DMS 273 treated with DMSO at 0.1 percent for 48 hours (cell line): ENCODE results near the gene TOR4A.

Experiments
- DNase-seq: peaks from one replicate; lab custom pipeline; 2025; lab: John Stamatoyannopoulos, UW

The TOR4A gene

GRCh38 chr9:137272241-137273094, 5.1 kb upstream of the TOR4A start:
- DNase-seq = no peak

- DNase-seq = no peak
Observed at GRCh38 chr9:137273095-137273490, 4.4 kb upstream of the TOR4A start.

DNA sequence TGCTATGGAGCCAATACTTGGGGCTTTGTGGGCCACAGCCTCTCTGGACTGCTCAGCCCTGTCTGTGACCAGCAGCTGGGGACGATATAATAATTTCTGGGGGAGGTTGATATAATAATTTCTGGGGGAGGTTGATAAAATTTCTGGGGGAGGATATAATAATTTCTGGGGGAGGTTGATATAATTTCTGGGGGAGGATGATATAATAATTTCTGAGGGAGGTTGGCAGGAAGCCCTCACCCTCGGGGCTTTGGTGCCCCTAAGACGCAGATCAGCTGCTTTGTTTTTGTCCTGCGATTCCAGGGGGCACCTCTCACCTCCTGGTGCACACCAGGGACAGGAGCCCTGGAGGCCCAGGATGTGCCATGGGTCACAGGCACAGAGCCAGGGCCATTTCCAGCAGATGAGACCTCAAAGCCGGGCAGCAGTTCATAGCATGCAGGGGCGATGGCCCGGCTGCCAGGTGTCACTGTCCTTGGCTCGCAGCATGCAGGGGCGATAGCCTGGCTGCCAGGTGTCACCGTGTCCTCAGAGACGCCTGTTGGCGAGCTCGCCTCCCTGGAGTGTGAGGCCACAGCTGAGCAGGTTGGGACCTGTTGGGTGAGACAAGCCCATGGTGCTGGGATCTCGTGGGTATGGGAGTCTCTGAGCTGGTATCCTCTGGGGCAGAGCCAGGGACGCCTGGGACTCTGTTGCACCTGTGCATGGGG, 3.8 kb upstream of the TOR4A start:
- no peak for DNase-seq

DNA sequence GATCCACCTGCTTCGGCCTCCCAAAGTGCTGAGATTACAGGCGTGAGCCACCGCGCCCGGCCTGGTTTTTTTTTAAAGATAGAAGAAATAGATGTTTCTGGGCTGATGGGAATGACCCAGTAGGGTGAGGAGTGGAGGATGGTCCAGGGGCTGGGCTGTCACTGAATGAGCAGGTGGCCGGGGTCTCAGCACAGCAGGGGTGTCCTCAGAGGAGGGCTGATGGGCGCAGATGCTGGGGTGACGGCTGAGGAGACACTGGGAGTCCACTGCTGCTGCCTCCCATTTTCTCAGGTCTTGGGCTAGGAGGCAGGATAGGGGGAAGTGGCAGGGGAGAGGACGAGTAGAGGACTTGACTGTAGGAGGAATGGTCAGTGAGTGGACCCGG, 2.3 kb upstream of the TOR4A start:
- no peak for DNase-seq

DNA sequence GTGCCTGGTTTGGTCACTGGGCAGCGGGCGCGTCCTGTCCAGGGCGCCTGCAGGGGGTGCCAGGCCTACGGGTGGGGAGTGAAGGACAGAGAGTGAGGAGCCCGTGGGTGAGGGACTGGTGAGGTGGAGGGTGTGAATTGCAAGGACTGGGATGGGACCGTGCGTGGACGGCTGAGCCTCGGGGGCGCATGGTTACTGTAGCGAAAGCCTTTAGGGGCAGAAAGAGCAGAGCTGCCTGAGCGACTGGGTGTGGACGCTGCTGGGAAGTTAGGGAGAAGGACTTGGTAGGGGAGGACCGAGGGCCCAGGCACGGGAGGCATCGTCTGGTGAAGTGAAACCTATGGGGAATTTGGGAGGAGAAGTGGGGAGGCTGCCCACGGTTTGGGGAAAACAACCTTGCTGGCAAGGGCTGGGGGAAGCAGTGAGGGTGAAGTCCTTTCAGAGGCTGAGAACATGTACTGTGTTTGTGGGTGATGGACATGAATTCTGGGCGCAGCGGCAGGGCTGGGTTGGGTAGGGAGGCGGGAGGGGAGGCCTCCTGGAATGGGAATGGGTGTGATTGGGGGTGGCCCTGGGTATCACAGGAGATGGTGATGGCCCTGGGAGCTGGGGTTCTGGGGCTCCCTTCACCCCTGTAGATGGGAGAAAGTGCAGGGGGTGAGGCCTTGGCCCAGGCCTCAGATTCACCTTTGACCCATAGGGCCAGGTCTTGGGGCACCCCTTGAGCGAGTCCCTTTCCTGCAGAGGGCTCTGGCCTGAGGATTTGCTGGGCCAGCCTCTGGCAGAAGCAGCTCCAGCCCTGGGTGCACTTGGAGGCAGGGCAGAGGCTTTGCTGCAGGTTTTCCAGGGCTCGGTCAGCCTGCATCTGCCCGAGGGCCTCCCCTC, 1.7 kb upstream of the TOR4A start:
- DNase-seq = no peak

DNA sequence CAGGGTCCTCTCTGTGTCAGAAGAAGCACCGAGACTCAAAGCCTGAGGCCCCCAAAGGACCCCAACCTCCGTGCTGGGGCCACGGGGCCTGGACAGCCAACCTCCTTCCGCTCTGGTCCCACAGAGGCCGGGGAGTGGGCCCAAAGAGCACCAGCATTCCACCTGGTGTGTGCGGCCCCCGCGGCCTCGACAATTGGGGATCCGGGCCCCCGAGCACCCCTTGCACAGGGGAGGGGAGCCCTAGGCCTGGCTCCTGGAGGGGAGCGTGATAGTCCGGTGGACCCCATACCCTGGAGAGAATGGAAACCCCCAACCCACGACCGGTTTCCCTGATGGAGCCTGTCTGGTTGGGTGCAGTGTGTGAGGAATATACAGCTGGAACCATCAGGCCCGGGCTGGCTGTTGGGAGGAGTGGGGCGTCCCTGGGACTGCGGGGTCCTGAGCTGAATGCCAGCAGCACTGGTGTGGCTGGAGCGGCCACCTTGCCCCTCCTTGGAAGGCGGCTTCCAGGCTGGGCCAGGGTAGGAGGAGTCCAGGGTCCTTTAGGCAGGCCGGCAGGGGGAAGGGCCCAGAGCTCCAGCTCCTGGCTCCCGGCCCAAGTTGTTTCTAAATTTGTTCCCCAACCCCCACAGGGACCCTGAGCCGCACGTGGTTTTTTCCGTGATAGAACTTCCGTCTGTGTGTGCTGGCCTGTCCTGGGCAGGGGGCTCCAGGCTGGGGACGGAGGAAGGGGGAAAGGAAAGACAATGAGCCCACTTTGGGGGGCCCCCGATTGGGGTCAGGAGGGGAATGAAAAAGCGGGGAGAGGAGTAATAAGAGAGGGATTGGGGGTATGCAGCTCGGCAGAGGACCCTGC, 825 bp upstream of the TOR4A start:
- DNase-seq = no peak

- DNase-seq = no peak
Observed at GRCh38 chr9:137278061-137278701, 655 bp downstream of the TOR4A start.

DNA sequence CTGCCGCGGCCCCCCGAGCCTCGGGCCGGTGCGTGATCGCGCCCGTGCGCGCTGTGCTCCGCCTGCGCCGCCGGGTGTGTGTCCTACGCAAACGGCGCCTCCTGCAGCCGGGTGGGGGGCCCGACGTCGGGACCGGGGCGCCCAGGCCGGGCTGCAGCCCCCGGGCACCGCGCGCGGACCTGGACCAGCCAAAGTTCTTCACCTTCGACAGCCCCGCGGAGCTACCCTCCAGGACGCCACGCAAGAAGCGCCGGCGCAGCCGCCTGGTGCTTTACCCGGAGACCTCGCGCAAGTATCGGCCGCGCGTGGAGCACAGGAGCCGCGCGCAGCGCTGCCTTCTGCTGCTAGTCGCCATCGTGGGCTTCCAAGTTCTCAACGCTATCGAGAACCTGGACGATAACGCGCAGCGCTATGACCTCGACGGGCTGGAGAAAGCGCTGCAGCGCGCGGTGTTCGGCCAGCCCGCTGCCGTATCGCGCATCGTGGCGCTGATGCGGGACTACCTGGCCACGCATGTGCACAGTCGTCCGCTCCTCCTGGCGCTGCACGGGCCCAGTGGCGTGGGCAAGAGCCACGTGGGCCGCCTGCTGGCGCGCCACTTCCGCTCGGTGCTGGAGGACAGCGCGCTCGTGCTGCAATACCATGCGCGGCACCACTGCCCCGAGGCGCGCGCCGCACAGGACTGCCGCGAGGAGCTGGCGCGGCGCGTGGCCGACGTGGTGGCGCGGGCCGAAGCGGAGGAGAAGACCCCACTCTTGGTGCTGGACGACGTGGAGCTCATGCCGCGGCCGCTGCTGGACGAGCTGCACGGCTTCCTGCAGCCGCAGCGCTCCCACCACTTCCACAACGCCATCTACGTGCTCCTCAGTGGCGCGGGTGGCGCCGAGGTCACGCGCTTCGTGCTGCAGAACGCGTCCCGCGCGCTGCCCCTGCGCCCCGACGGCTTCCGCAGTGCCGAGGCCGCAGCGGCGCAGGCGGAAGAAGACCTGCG, 1.5 kb downstream of the TOR4A start:
- DNase-seq = no peak

GRCh38 chr9:137279741-137280473, 2.4 kb downstream of the TOR4A start:
- no peak for DNase-seq

DNA sequence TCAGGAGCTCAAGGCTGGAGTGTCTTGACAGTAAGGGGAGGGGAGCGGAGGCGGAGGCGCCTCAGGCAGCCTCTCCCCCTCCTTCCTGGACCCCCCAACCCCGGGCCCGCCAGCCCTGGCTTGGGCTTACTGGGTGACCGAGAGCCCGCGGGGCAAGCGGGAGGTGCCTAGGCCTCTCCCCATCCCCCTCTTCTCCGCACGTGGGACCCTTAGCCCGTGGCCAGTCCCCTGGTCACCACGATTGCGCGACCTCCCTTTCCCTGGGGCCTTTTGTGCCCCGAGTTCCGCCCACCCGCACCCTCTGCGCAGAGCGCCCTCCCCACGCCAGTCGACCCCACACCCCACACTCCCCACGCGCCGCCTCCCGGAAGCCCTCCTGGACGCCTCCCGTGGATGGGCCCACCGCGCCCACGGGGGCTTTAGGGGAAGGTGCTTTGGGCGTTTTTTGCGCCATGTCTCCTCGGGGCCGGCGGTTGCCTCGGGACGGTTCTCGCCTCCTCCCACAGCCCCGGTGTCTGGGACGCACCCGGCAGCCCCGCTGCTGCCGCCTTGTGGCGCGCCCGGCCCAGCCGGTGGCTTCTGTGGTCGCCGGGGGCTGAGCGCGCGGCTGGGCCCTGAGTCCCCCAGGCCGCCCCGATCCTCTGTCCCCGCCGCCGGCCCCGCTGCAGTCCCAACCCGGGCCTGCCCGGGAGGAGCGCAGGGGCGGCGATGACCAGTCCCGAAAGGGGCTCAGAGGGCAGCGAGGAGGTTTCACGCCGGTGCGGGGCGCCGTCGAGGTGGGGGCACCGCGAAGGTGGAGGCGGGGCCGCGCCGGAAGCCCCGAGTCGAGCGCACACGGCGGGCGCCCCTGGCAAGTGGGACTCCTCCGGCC, 3.2 kb downstream of the TOR4A start:
- no peak for DNase-seq

GRCh38 chr9:137281345-137282116, 4.0 kb downstream of the TOR4A start:
- no peak for DNase-seq

DNA sequence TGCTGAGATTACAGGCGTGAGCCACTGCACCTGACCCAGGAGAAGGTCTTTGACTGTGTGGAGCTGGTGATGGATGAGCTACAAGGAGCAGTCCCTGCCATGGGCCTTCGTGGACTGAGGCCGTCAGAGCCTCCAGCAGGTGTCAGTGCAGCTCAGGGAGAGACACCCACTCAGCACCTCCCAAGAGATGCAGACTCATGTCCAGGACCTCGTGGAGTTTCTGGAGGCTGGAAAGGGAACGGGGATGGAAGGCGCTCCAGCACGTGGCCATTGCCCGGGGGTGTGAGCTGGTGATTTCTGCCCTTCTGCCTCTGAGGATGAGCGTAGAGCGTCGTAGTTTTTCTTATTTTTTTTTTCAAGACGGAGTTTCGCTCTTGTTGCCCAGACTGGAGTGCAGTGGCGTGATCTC, 9.5 kb downstream of the TOR4A start:
- no peak for DNase-seq

- DNase-seq = no peak
Observed at GRCh38 chr9:137293094-137293481, 15.6 kb downstream of the TOR4A start.

DNA sequence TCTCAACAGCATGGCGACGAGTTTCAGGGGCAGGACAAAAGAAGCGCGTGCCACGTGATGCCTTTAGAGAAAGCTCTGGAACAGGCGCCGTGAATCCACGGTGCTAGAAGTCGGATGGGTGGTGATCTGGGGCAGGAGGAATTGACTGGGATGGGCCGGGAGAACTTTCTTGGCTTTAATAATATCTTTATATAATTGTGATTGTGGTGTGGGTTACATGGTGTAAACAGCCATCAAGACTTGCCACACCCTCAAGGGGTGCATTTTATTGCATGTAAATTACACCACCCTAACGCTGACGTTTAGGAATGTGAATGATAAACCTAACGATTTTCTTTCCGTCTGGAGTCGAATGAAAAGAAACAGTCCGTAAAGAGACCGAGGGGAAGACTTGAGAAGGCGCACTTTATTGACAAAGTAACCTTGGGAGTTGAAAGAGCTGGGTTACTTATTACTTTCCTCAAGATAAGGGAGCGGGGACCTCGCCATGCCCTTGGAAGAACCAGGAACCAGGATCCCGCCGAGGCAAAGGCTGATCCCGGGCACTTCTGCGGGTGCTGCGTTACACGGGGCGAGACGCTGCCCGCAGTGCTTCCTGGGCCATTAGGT, 16.1 kb downstream of the TOR4A start:
- no peak for DNase-seq

DNA sequence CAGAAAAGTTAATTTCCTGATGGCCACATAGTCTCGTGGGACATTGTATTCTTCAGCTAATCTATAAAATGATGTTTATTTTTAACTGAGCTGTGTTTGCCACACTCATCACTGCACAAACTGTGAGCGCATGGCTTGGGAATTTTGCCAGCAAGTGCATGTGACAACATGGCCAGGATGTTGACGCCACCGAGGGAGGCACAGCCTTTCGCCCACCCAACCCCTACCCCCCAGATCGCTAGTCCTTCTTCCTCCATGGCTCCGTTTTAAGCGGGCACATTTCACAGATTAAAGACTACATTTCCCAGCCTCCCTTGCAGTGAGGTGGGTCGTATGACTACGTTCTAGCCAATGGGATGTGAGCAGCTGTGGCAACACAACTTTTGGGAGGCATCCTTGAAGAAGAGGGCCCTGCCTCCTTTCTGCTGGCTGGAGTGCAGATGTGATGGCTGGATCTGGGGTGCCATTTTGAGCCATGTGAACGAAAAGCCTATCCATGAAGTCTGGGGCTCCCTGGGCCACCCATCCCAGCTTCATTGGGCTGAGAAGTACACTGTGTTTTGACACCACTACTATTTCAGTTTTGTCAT, 16.7 kb downstream of the TOR4A start:
- no peak for DNase-seq

DNA sequence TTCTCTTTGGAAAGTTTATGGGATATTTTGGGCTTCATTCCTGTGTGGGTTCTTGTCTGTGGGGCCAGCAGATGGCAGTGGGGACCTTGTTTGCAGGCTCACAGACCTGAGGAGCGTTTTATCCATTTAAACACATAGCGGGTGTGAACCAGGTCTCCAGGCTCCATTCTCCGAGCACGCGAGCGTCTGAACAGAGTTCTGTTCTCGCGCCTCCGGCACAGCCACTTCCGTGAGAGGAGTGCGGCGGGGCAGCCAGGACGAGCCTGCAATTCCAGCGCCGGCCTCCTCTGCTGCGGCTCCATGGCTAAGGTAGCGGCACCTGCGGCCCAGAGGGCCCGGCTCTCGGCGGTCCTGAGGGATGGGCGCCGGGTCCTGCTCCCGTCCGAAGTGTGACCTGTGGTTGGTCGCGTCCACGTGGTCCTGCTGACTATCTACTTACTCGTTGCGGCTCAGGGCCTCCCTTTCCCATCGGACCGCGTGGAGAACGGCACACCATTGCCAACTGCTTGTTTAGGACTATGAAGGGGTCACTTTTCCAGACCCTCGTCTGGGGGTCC, 17.2 kb downstream of the TOR4A start:
- DNase-seq = no peak
